GM19328 (cell line): ENCODE data around the gene COLEC12.

ENCODE experiments used
- ATAC-seq: cut with Tn5 transposase; IDR thresholded peaks from one replicate; pipeline ENCODE4 v1.9.1; 2021; ENCODE audit warnings: mild to moderate bottlenecking, moderate library complexity; ENCODE audit not compliant: unreplicated experiment

COLEC12 gene

DNA sequence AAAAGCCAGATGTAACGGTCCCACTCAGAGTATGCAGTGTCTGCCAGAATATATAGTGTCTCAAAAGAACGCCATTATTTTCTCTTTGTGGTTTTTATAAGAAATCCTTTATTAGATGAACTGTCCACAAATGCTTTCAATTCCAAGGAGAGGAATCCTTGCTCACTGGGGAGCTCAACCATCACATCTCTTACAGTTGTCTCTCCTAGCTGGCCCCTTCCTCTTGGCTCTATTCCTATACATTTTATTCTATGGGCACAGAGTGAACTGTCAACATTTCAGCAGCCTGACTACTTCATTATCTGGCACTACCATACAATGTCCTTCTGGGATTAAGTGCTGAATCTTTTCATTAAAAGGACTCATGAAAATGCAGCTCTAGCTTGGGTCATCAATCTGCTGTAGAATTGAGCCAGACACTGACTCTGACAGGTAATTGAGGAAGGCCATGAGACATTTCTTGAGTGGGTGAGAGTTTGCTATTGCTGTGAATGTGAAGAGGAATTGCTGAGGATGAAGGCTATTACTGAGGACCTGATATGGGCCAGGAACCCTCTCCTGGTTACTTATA, 136.2 kb downstream of the COLEC12 start:
- no peak for ATAC-seq

DNA sequence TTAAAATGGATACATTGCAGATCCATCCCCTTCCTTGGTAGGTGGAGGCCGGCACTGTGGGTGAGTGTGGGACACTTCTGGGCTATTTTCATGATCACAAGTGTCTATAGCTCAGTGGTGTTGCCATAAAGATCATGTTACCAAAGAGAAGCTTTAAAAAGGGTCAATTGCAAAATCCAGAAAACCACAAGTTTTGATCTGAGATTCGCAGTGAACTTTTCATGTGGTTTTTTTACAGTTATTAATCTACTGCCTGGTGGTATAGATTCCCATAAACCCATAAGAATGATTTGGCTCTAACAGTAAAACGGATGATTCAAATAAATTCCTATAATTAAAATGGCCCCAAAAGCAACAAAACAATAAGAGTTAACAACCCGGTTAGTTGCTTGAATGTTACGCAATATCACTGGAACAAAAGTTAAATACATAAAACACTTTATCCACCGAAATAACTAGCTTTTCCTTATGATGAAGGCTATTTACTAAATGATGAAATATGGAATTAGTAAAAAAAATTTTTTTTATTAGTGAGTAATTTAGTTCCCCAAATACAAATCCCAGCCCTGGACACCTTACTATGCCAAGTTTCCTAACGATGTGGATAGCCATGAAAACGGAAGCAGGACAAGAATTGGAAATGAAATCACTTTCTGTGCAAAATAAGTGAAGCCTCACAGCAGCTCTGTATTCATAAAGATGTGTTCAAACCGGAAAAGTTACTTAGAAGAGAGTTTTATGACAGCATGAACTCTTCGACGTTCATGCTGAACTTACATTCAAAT, 137.0 kb downstream of the COLEC12 start:
- no peak for ATAC-seq

DNA sequence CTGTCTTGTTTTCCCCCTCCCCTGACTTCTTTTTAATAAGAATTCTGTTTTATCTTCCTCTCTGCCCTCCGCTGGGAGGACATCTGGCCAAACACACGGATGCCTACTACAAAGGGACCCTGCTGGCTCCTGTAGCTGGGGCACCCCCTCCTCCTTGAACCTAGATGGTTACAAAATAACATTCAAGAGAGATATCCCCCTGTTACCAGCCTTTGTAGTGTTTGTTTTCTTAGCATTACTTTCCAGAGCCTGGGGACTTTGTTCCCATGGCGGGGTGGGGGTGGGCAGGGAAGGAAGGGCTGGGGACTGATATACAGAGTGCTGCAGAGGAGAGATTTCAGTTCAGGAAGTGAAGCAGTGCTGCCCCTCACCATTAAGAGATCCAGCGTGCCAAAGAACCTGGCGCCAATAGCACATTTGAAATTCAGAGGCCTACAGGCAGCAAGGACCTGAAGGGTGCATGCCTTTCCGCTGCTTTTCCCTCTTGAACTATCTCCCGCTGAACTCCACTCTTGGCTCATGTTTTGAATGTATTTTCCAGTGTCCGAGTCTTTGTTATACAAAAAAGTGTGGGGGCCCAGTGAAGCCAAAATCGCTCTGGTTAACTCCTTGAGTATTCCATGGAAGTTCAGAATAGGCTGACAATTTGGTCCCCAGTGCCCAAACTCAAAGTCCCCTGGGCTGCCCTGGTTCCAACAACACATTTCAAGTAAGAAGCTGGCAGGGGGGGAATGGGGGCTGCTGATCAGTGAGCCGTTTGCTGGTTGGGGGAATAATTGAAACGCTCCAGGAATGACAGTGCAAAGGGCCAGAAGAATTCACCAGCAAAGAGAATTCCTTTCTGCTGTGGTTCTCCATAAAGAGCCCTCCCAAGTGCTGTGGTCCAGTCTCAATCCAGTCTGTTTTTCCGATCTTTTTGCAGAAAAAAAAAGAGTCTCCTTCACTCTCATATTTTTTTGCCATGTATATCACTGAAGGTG, 137.9 kb downstream of the COLEC12 start:
- ATAC-seq: no peak

DNA sequence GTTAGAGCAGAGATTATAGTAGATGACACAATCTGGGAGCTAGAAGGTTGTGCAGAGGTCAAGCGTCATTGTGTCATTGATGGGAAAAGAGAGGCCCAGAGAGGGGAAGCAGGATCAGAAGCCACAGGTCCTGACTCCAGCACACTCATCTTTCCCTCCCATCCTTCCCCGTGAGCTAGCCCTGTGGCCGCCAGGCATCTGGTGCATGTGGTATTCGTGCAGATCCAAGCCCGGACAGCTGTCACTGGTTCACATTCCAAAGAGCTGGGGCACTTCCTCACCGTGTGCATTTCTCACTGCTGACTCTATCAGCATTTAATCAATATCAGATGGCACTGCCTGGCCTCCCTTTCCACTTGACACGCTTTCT, 138.6 kb downstream of the COLEC12 start:
- no peak for ATAC-seq

DNA sequence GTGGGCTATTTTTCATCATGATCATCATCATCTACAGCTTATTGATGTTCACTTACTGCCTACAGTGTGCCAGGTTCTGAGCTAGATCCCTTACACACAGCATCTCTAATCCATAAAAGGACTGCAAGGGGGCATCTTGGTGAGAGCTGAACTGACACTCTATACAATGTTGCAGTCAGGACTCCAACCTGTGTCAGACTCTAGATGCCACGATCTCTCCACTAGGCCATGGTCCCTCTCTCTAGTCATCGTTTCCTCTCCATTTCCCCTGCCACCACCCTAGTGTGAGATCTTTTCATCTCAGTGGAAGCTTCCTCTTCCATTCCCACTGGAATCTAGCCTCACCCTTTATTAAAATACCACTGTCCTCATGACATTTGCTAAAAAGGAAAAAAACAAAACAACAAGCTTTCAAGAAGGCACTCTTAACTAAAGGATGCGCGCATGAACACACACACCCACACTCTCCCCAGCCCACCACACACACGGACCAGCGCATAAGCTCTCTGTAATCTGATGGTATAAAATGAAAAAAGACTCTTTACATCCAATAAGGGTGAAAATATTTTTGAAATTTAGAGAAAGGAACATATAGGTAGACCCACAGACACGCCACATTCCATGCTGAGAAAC, 139.3 kb downstream of the COLEC12 start:
- no peak for ATAC-seq

DNA sequence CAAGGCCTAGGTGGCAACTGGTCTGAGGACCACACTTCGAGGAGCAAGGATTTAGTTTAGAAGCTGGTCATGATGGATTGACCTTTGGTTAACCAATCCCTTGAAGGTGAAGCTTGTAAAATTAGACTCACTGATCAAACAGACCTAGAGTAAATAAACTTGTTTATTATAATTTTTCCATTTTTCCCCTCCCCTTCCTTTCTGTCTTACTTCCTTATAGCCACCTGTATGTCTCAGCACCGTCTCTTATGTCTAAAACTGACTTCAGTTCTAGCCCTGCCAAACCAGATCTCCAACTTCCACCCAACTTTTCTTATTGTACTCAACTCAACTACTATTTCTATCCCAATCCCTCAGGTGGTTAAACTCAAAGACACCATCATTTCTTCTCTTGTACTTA, 139.8 kb downstream of the COLEC12 start:
- ATAC-seq: no peak

DNA sequence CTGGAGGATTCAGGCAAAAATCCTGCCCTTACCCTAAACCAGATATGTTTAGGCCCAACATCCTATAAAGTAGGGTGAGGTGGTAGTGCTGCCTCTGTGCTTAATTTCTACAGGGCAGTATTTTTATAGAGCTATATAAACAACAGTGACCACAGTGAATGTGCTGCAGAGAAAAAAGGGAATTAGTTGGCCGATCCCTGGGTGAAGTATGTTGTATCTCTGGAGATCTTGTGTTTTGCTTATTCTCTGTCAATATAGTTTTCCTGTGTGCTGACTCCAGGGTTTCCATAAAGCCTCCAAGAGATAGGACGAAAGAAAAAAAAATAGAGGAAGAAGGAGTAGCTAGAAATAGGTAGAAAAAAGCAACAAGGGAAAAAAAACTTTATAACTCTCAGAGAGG, 143.7 kb downstream of the COLEC12 start:
- no peak for ATAC-seq

DNA sequence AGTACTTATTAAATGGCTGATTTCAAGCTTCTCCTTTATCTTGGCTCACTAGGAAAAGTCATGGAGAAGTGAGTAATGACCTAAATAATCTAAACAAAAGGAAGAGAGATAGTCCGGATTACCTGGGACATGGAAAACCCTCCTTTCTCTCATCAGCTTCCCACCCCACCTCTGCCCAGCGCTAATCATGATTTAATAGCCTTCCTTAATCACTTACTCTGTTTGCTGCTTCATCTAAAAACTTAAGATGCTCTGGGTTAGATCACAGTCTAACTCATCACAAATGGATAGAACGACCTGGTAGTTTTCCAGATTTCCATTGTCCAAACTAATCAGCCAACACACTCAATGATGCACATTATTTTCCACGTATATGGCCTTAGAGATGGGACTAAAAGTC, 144.8 kb downstream of the COLEC12 start:
- no peak for ATAC-seq

DNA sequence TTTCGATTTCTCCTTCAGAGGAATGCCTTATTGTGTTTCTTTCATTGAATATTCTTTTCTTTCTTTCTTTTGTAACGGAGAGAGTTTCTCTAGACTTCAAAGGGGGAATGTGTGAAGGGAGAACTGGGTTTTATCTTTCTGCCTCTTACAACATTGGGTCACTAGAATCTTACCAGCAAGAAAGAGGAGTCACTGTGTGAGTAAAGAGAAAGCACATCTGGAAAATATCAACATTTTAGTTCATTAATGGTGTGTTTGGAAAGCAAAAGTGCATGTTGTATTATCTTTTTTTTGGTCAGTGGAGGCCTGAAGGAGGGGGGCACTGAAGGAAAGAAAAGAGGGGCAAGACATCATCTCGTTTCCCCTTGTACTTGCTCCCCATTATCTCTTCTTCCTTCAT, 146.0 kb downstream of the COLEC12 start:
- ATAC-seq: no peak

DNA sequence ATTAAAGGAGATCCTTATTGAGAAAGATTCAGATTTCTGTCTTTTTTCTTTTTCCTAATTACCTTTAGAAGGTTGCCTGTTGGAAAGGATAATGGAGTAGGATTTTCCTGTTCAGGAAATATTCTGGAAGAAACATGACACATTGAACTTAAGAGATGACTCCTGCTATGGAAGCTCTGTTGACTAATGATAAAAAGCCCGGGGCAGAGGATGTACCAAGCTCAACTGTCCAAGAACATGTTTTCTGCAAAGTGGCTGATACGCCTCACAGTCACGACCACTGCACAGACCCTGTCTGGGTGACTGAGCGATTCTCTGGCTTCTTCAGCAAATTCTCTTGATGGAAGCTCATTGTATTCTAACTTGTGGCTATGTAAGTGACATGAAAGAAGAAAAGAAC, 146.5 kb downstream of the COLEC12 start:
- no peak for ATAC-seq

DNA sequence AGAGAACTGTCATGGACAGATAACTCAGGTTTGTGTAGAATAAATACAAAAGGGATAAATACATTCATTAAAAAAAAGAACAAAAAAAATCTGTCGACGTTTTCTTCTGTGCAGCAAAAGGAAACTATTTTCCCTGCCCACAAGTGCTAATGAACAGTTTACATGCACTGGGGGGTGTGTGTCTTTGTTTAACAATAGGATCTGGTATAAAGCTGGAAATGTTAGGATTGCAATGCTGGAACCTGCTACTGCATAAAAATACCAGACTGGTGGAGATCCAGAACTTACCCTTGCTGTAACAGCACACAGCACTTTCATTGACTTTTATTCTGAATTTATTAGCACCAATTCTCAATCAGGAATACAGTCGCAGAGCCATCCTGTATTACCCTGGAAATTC, 148.1 kb downstream of the COLEC12 start:
- no peak for ATAC-seq

DNA sequence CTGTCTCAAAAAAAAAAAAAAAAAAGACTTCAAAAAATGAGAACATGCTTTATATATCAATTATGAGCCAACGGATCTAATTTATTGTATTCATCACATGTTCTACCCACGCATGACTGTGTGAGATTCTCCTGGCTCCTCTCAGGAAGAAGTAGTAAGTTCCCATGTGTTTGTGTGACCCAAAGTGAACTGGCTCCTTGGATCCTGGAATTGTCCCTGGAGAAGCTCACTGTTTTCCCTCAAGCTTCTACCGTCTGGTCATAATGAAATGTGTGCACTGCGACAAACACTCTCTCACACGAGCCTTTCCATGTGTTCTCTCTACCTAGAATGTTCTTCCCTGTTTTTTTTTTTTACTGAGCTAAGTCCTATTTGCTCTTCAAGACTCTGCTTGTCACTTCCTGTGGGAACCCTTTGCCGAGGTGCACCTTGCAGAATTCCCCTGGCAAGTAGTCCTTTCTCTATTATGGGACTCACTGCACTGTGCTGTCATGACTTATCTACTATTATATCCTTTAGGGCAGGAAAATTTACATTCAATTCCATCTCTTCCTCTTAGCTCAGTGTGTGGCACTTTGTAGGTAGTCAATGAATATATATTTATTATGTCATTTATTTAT, 149.4 kb downstream of the COLEC12 start:
- no peak for ATAC-seq

DNA sequence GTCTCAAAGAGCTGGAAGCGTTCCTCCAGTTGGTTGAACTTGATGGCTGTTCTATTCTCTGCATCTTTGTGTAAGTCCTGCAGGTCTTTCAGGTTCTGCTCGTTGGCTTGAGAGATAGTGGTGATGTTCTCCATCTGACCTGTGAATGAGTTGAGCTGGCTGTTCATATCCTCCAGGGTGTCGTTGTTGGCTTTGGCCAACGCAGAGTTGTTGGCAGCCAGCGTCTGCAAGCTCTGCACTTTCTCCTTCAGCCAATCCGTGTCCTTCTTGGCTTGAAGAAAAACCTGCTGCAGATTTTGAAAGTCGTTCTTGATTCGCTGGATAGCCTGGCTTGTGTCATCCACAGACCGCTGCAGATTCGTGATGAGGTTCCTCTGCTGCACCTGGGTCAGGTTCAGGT, 153.9 kb downstream of the COLEC12 start:
- no peak for ATAC-seq

DNA sequence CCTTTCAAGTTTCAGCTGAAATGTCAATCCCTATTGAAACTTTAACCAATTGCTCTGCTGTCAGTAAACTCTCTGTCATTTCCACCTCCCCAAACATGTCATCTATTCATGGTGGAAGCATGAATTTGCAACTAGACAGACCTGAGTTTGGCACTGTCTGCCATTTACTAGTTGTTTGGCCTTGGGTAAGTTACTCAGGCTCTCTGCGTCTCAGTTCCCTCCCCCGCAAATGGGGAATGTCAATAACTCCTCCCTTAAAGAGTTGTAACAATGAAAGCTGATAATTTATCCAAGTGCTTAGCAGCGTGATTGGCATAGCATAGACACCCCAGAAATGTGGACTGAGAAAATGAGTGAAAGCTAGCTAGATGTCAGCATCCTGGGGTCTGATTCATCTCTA, 159.4 kb downstream of the COLEC12 start:
- no peak for ATAC-seq

DNA sequence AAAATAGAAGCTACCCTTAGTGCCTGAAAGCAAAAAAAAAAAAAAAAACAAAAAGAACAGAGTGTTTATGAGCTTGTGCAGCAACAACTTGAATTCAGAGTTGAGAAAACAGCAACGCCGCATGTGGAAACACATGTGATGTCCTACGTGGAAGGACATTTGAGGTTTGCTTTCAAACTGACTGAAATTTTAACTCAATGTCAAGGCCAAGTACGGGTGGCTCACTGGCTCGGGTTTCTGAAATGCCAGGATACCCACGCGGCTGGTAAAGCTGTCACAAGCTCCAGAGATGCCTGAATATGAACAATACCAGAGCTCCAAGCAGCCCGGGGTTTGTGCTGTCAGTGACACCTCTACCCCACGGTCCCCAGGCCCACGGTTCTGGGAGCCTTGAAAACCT, 160.5 kb downstream of the COLEC12 start:
- ATAC-seq: no peak

DNA sequence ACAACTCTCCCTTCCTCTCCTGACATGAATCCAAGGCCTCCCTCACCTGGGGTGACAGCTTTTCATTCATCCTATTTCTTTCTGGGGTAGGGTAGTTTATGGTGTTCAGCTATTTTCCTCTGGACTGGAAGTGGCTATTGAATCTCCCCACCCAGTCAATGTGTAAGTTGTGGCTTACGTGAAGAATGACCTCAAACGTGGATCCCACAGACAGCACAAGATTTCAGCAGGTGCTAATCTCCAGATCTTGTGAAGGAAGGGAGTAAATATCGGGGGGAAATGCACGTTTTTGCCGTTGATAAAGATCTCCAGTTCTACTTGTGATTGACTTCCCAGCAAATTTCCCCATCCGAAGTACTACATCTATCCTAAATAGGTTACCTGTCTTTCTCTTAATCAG, 161.3 kb downstream of the COLEC12 start:
- no peak for ATAC-seq

DNA sequence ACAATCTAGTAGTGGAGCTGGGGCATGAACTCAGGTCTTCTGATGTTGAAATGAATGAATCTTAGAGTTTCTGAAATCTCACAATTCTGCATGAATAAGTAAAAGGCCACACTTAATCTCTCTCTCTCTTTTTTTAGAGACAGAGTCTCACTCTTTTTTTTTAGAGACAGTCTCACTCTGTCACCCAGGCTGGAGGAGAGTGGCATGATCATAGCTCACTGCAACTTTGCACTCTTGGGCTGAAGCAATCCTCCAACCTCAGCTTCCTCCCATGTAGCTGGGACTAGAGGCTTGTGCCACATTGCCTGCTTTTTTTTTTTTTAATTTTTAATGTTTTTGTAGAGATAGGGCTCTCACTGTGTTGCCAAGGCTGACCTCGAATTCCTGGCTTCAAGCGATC, 163.8 kb downstream of the COLEC12 start:
- ATAC-seq: no peak

DNA sequence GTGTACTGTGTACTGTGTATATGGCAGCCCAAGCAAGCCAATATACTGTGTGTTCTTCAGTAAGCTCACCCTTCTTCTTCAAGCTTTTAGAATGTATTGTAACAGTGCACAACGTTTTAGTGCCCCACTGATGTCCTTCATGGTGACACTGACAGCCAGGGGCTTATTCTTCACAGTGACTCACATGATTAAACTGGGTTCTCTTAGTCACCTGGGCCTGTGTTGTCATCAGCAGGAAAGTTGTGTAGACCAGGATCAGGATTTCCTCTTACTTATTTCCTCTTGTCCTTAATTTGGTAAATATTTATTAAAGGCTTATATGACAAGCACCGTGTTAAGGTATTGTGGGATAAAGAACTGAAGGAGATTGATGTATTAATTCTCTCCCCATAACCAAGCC, 164.8 kb downstream of the COLEC12 start:
- no peak for ATAC-seq

DNA sequence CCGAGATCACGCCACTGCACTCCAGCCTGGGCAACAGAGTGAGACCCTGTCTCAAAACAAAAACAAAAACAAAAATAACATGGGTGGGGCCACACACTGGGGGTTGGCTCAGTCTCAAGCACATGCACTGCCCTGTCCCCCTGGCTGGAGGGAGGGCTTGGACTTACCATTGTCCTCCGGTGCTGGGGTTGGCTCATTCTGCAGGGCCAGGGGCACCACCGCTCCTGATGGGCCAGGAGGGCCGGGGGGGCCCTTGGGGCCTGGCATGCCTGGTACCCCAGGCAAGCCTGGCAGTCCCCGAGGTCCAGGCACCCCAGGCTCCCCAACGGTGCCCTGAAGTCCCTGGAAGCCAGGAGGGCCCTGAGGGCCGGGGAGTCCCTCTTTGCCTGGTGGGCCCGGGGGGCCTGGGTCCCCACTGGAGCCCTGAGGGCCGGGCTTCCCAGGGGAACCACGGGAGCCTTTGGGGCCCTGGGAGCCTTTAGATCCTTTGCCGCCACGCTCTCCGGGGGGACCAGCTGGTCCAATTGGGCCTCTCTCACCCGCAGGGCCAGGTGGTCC, 165.8 kb downstream of the COLEC12 start:
- no peak for ATAC-seq

DNA sequence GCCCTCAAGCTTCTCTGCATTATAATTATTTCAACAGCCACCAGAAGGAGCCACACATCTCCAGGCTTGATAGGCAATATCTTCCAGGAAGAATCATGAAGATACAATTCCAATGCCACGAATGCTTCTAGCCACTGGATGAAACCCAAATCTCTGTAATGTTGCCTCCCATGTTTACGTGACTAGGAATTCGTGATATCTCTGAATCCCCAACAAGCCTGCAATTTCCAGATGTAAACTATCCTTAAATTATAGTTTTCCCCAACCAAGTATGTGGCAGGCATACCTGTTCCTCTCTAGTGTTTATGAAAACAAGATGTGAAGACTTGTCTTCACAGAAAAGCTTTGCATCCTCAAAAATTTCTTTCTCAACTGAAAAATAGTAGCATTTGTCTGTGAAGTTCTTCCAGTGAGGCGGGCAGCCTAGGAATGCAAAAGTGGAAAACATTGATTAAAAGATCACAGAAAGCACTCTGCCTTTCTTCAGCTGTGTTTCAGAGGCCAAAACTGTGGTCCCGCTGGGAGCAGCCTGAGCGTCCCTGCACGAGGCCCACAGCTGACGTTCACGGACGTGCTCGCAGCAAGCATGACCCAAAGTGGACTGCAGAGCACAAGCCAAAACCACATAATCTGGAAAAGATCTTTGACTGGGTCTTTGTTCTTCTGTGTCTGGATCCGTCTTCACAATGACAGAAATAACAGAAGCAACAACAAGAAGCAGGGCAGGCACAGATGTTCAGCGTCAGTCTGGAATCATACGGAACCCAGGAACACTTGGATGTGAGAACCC, 167.6 kb downstream of the COLEC12 start:
- ATAC-seq: no peak
